ENCODE results near the gene TARS1.
A peak's percentile ranks its signal among the peaks of the same experiment; 100 is the strongest.

The TARS1 gene

GRCh38 chr5:33440482-33441240 is at the start of gene TARS1:
TSS of gene TARS1 (plus strand) at chr5:33440965. CDS start at chr5:33441087, 122 bp downstream.
- DNase-seq (ENCODE audit: low spot score) = peak; percentile 100

GRCh38 chr5:33398501-33398900 is 42.3 kb upstream of the TARS1 start:
- DNase-seq (ENCODE audit: low spot score) = no peak

GRCh38 chr5:33400675-33401074 is 40.1 kb upstream of the TARS1 start:
- DNase-seq (ENCODE audit: low spot score) = no peak

GRCh38 chr5:33401482-33402390 is 39.0 kb upstream of the TARS1 start:
- DNase-seq (ENCODE audit: low spot score) = no peak

- no peak for DNase-seq (ENCODE audit: low spot score)
Measured at GRCh38 chr5:33403187-33403586, 37.6 kb upstream of the TARS1 start.

- DNase-seq (ENCODE audit: low spot score) = no peak
Measured at GRCh38 chr5:33408816-33409215, 31.9 kb upstream of the TARS1 start.

- DNase-seq (ENCODE audit: low spot score) = no peak
Measured at GRCh38 chr5:33409435-33410170, 31.2 kb upstream of the TARS1 start.

GRCh38 chr5:33410221-33410620 is 30.5 kb upstream of the TARS1 start:
- no peak for DNase-seq (ENCODE audit: low spot score)

- DNase-seq (ENCODE audit: low spot score) = no peak
Measured at GRCh38 chr5:33411498-33411897, 29.3 kb upstream of the TARS1 start.

- no peak for DNase-seq (ENCODE audit: low spot score)
Measured at GRCh38 chr5:33415811-33416354, 24.9 kb upstream of the TARS1 start.

- no peak for DNase-seq (ENCODE audit: low spot score)
Measured at GRCh38 chr5:33417632-33418031, 23.1 kb upstream of the TARS1 start.

- no peak for DNase-seq (ENCODE audit: low spot score)
Measured at GRCh38 chr5:33420946-33421345, 19.8 kb upstream of the TARS1 start.

- no peak for DNase-seq (ENCODE audit: low spot score)
Measured at GRCh38 chr5:33422191-33422590, 18.6 kb upstream of the TARS1 start.

GRCh38 chr5:33423018-33423630 is 17.6 kb upstream of the TARS1 start:
- peak; percentile 38 for DNase-seq (ENCODE audit: low spot score)

- DNase-seq (ENCODE audit: low spot score) = no peak
Measured at GRCh38 chr5:33425314-33425713, 15.5 kb upstream of the TARS1 start.

- no peak for DNase-seq (ENCODE audit: low spot score)
Measured at GRCh38 chr5:33430983-33431382, 9.8 kb upstream of the TARS1 start.

GRCh38 chr5:33432656-33433055 is 8.1 kb upstream of the TARS1 start:
- no peak for DNase-seq (ENCODE audit: low spot score)

- no peak for DNase-seq (ENCODE audit: low spot score)
Measured at GRCh38 chr5:33433303-33434240, 7.2 kb upstream of the TARS1 start.

- peak; percentile 83 for DNase-seq (ENCODE audit: low spot score)
Measured at GRCh38 chr5:33435893-33436490, 4.8 kb upstream of the TARS1 start.

GRCh38 chr5:33438996-33439395 is 1.8 kb upstream of the TARS1 start:
- DNase-seq (ENCODE audit: low spot score) = no peak

Measured in LoVo (cell line).